Activated T-helper 1 cell treated with anti-CD3 and anti-CD28 coated beads, Interleukin-12 subunit alpha, Interleukin-12 subunit beta, Interleukin-2, Interleukin-4 antibody, amounts not matched to agents 30 ng/mL and 10 ng/mL and 1 ng/mL, durations not matched to agents 14 hours and 24 hours and 36 hours (primary cell): ENCODE data around the gene BEND4. TPM values are rescaled to one million over a fixed set of nuclear protein-coding genes. Genes with fewer than 3 reads are reported as not detected.

Experiments
- DNase-seq: peaks from one replicate; pipeline ENCODE4 v3.0.0; 2021; ENCODE audit warnings: low spot score
- H3K27ac Mint-ChIP-seq: one replicate; pipeline ENCODE4 v1.8.0; 2021; ENCODE audit warnings: mild to moderate bottlenecking, mixed read lengths
- H3K27me3 Mint-ChIP-seq: one replicate; pipeline ENCODE4 v1.8.0; 2022; ENCODE audit warnings: mild to moderate bottlenecking, moderate library complexity, mixed read lengths; ENCODE audit not compliant: insufficient read depth
- H3K36me3 Mint-ChIP-seq: one replicate; pipeline ENCODE4 v1.8.0; 2021; ENCODE audit warnings: low read depth, mixed read lengths
- H3K4me1 Mint-ChIP-seq: one replicate; pipeline ENCODE4 v1.8.0; 2021; ENCODE audit warnings: low read depth, mixed read lengths
- H3K4me3 Mint-ChIP-seq: one replicate; pipeline ENCODE4 v1.8.0; 2021; ENCODE audit warnings: mild to moderate bottlenecking, moderate library complexity, mixed read lengths
- H3K9me3 Mint-ChIP-seq: one replicate; pipeline ENCODE4 v1.8.0; 2021; ENCODE audit warnings: mixed read lengths
- intact Hi-C: fragments of 100-400 bp; cut with micrococcal nuclease; formaldehyde crosslinking; loops from one replicate; pipeline ENCODE4 v1.15.1; 2024
- total RNA-seq: library from RNA; stranded (reverse); gene quantifications from 2 replicates; pipeline ENCODE4 v1.2.3, GENCODE V29; 2022

Gene BEND4
- total RNA-seq, 1 donor from 2014 or later: 0.47 TPM

DNA sequence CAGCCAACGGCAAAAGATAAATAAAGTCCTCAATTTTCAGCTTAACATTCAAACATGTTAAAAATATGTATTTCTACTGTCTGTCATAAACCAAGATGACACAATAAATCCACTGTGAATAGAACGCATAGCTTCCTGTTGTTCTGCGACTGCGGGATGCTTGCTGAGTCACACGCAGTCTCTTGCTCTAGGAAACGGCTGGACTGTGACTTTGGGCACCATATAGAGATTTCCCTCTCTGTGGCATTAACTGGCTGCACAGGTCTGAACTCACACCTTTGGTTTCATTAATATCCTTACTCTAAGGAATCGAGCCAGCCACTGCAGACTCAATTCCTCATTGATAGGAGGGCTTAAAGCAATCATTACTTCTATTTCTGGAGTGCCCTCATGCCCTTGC, 8.4 kb downstream of the BEND4 start:
- Mint-ChIP-seq H3K36me3 (no peaks in the 10 kb centered on the region), H3K9me3 (no peaks in the 10 kb centered on the region), H3K27ac (no peak overlapping the region), H3K27me3 (peaks cover 9% of the 10 kb centered on the region), H3K4me1 (no peaks in the 10 kb centered on the region), H3K4me3 (no peak overlapping the region)
- DNase-seq: no peak
- intact Hi-C loops: no loop called here

DNA sequence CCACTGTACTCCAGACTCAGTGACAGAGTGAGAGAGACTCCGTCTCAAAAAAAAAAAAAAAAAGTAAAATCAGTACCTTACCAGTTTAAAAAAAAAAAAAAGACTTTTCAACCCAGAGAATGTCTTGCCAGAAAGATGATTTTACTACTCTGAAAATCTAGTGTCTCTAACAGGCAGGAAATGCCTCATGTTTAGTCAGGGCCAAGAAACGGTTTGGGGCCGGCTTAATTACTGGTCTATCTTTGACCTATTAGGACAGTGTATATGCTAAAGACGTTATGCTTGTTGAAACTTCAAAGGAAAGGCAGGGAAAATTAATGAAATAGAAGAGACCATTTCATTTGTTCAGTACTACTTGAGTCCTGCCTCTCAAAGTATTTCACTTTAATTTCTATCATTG, 9.9 kb downstream of the BEND4 start:
- H3K36me3 Mint-ChIP-seq: no peaks in the 10 kb centered on the region
- no peak overlapping the region for H3K4me3 Mint-ChIP-seq
- H3K27me3 Mint-ChIP-seq: peaks cover 11% of the 10 kb centered on the region
- no peak for DNase-seq
- intact Hi-C loops: no loop called here
- H3K4me1 Mint-ChIP-seq: no peaks in the 10 kb centered on the region
- H3K9me3 Mint-ChIP-seq: no peaks in the 10 kb centered on the region
- no peak overlapping the region for H3K27ac Mint-ChIP-seq

DNA sequence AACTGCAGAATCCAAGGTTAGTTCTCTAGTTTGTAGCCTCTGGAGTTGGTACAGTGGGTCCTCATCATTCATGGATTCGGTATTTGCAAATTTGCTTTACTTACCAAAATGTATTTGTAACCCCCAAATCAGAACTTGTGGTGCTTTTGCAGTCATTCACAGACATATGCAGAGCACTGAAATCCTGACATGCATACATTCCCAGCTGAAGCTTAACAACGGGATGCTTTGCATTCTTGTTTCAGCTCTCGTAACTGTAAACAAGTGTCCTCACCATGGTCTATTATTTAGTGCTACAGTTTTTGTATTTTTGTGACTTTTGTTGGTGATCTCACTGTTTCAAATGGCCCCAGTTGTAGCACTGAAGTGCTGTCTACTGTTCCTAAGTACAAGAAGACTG, 16.1 kb downstream of the BEND4 start:
- intact Hi-C loops: no loop called here

DNA sequence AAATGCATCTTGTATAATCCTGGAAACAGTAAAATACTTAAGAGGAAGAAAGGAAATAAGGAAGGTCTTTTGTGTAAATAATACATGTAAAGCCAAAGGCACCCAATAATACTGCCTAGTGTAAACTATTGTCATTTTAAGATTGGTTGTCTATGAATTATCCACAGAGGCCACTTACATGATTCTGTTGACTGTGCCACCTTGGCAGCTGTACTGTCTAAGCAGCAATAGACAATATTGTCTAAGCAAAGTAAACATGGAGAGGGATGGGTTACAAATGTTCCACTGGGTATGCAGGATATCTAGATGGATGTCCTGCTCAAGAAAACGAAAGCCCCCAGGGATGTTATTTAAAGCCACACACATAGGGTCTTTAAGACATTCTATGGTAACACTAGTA, 19.4 kb downstream of the BEND4 start:
- H3K4me3 Mint-ChIP-seq: no peak overlapping the region
- H3K9me3 Mint-ChIP-seq: no peaks in the 10 kb centered on the region
- intact Hi-C loops: no loop called here
- peaks cover 2% of the 10 kb centered on the region for H3K27me3 Mint-ChIP-seq
- no peak for DNase-seq
- no peaks in the 10 kb centered on the region for H3K4me1 Mint-ChIP-seq
- H3K27ac Mint-ChIP-seq: no peak overlapping the region
- no peaks in the 10 kb centered on the region for H3K36me3 Mint-ChIP-seq

More for the DNA sequence above, 16.1 kb downstream of the BEND4 start:
- no peaks in the 10 kb centered on the region for H3K4me1 Mint-ChIP-seq
- no peak overlapping the region for H3K27ac Mint-ChIP-seq
- DNase-seq: no peak
- no peaks in the 10 kb centered on the region for H3K9me3 Mint-ChIP-seq
- peaks cover 3% of the 10 kb centered on the region for H3K27me3 Mint-ChIP-seq
- no peaks in the 10 kb centered on the region for H3K36me3 Mint-ChIP-seq
- no peak overlapping the region for H3K4me3 Mint-ChIP-seq

DNA sequence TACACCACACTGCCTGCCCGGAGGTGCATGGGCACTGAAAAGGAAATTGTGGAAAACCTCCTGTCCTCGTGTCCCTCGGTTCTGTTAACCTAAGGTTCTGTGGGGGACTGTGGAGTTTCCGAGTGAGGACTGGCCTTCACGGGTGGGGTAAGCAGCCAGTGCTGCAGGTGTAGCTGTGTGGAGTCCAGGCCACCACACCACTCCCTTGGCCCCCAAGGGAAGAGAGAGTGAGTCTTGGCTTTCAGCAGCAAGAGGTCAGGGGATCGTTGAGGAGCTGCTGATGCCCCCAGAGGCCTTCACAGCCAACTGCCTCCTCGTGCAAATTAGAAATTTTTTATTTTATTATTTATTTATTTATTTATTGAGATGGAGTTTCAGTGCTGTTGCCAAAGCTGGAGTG, 20.4 kb downstream of the BEND4 start:
- Mint-ChIP-seq H3K27ac (no peak overlapping the region), H3K4me3 (no peak overlapping the region), H3K9me3 (no peaks in the 10 kb centered on the region), H3K27me3 (peaks cover 2% of the 10 kb centered on the region), H3K4me1 (no peaks in the 10 kb centered on the region), H3K36me3 (no peaks in the 10 kb centered on the region)
- intact Hi-C loops: no loop called here
- DNase-seq: no peak

DNA sequence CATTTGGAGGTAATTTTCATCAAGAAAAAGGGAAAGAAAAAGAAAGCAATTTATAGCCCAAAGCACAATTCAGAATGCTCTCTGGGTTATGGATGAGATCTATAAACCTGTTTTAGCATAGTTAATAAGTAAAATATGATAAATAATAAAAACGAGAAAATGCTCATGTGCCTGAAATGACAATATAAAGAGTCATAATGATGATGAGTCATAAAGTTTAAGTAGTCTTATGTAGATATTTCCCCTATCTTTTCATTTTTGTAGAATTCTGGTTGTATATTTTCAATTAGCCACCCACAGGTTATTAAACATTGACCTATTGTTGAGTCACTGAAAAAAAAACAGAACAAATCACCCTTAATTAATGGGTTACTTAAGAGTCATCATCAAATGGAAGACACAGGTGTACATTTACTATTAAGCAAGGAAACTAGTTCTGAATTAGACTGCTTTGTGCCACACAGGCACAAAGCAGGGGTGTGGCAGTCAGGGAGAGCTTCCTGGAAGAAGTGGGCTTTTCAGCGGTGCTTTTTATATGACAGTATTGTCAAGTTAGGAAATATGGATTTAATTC, 29.3 kb downstream of the BEND4 start:
- Mint-ChIP-seq H3K36me3 (no peaks in the 10 kb centered on the region), H3K4me3 (no peak overlapping the region), H3K4me1 (no peaks in the 10 kb centered on the region), H3K27ac (no peak overlapping the region), H3K9me3 (no peaks in the 10 kb centered on the region), H3K27me3 (peaks cover 3% of the 10 kb centered on the region)
- no peak for DNase-seq
- intact Hi-C loops: no loop called here

DNA sequence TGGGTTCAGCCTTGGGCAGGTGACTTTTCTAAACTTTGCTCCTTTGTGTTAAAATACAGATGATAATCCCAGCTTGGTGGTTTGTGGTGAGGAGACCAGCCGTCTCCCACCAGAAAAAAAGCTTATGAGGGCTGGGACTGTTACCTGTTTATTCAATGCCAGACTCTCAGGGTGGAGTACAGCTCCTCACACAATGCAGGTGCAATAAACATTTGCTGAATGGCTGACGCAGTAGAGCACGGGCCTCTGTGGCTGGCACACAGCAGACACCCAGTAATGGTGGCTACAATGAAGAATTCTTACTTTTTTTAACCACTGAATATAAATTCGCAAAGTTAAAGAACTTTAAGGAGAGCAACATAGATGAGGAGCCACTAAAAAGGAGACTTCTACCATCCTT, 30.2 kb downstream of the BEND4 start:
- intact Hi-C loops: no loop called here
- DNase-seq: no peak
- Mint-ChIP-seq H3K4me3 (no peak overlapping the region), H3K9me3 (no peaks in the 10 kb centered on the region), H3K27ac (no peak overlapping the region), H3K4me1 (no peaks in the 10 kb centered on the region), H3K36me3 (no peaks in the 10 kb centered on the region), H3K27me3 (peaks cover 5% of the 10 kb centered on the region)

DNA sequence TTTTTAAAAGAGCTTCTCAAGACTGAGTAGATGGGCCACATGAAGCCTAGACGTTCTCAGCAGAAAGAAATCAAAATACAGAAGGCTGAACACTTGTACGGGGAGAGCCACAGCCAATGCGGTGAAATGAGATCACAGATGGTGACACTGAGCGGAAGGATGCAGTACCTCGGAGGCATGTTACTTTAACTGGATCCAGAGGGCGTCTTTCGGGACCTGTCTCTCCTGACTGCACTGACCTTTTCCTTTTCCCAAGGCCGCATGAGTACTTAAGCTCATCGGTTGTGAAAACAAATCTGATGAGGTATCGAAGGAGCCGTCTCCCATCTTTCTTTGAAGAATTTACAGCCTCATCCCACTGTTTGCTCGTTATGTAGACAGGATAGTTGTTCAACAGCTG, 32.6 kb downstream of the BEND4 start:
- no peaks in the 10 kb centered on the region for H3K4me1 Mint-ChIP-seq
- no peaks in the 10 kb centered on the region for H3K9me3 Mint-ChIP-seq
- H3K27ac Mint-ChIP-seq: no peak overlapping the region
- H3K27me3 Mint-ChIP-seq: peaks cover 4% of the 10 kb centered on the region
- intact Hi-C loops: no loop called here
- no peak for DNase-seq
- no peak overlapping the region for H3K4me3 Mint-ChIP-seq
- H3K36me3 Mint-ChIP-seq: no peaks in the 10 kb centered on the region

DNA sequence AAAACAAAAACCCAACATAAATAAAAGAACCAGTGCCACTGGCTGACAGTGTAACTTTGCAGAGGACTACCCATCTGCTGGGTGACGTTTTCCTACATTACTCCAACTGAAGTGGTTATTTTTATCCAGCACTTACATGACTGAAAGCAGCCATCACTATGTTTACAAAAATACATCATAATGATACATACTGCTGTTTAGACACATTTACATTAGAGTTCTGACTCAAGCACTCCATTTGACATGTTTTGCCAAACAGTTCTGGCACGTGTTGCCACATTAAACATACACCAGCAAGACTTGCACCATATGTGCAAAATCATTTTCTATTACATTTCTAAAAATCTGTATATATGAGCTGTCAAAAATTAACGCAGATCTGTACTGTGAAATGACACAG, 39.6 kb downstream of the BEND4 start:
- intact Hi-C loops: no loop called here
- Mint-ChIP-seq H3K27ac (no peak overlapping the region), H3K36me3 (no peaks in the 10 kb centered on the region), H3K4me3 (no peak overlapping the region), H3K4me1 (no peaks in the 10 kb centered on the region), H3K9me3 (no peaks in the 10 kb centered on the region), H3K27me3 (peaks cover 4% of the 10 kb centered on the region)
- no peak for DNase-seq

DNA sequence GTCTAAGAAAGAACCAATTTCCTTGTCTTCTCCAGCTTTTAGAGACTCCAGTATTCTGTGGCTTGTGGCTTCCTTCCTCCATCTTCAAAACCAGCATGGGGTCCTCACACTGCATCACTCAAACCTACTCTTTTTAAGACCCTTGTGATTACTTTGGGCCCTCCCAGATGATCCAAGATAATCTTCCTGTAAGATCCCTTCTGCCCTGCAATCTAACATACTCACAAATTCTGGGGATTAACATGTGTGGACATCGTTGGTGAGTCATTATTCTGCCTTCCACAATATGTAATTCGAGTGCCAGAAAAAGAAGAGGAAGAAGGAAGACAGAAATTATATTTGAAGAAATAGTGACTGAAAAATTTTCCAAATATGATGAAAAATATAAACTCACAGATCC, 47.9 kb downstream of the BEND4 start:
- Mint-ChIP-seq H3K27me3 (no peaks in the 10 kb centered on the region), H3K36me3 (no peaks in the 10 kb centered on the region), H3K27ac (no peak overlapping the region), H3K4me3 (no peak overlapping the region), H3K9me3 (peaks cover 4% of the 10 kb centered on the region), H3K4me1 (no peaks in the 10 kb centered on the region)
- DNase-seq: no peak
- intact Hi-C loops: no loop called here

DNA sequence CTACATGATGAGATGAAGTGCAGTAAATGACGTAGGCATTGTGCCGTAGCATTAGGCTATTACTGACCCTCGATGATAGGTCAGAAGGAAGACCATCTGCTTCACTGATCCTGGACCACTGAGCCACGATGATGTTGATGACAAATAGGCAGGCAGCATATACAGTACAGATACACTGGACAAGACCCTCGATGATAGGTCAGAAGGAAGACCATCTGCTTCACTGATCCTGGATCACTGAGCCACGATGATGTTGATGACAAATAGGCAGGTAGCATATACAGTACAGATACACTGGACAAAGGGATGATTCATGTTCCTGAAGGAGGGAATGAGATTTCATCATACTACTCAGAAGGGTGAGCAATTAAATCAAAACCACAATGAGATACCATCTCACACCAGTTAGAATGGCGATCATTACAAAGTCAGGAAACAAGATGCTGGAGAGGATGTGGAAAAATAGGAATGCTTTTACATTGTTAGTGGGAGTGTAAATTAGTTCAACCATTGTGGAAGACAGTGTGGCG, 50.9 kb downstream of the BEND4 start:
- H3K36me3 Mint-ChIP-seq: no peaks in the 10 kb centered on the region
- no peak overlapping the region for H3K4me3 Mint-ChIP-seq
- intact Hi-C loops: no loop called here
- DNase-seq: no peak
- H3K9me3 Mint-ChIP-seq: peaks cover 4% of the 10 kb centered on the region
- no peak overlapping the region for H3K27ac Mint-ChIP-seq
- no peaks in the 10 kb centered on the region for H3K4me1 Mint-ChIP-seq
- no peaks in the 10 kb centered on the region for H3K27me3 Mint-ChIP-seq

DNA sequence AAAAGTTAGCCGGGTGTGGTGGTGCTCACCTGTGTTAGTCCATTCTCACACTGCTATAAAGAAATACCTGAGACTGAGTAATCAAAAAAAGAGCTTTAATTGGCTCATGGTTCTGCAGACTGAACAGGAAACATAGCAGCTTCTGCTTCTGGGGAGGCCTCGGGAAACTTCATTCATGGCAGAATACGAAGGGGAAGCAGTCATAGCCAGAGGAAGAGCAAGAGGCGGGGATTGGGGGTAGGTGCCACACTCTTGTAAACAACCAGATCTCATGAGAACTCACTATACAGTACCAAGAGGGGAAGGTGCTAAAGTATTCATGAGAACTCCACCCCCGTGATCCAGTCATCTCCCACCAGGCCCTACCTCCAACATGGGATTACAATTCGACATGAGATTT, 64.1 kb downstream of the BEND4 start:
- H3K9me3 Mint-ChIP-seq: no peaks in the 10 kb centered on the region
- no peak overlapping the region for H3K4me3 Mint-ChIP-seq
- peaks cover 12% of the 10 kb centered on the region for H3K36me3 Mint-ChIP-seq
- H3K27me3 Mint-ChIP-seq: no peaks in the 10 kb centered on the region
- intact Hi-C loops: loop anchor here (5.0 kb wide), 1 partner anchor 76 kb away; no protein-coding TSS in a partner anchor
- no peaks in the 10 kb centered on the region for H3K4me1 Mint-ChIP-seq
- no peak overlapping the region for H3K27ac Mint-ChIP-seq
- no peak for DNase-seq

DNA sequence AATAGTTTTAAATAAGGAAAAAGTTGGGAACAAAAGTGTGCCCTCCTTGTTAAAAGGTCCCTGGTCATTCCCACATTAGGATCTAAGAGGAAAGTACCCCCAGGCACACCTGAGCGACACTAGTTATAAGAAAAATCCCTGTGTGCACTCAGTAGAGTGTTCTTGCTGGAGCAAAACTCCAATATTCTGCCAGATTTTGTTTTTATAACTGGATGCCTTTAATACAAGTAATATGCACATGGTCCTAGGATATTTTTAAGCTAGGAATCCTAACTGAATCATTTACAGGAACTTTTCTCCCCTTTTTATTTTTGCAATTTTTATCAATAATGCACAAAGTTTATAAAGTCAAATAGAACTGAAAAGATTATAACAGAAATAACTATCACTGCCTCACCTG, 68.6 kb downstream of the BEND4 start:
- Mint-ChIP-seq H3K4me3 (no peak overlapping the region), H3K27me3 (no peaks in the 10 kb centered on the region), H3K27ac (no peak overlapping the region), H3K36me3 (peaks cover 15% of the 10 kb centered on the region), H3K9me3 (no peaks in the 10 kb centered on the region), H3K4me1 (no peaks in the 10 kb centered on the region)
- no peak for DNase-seq
- intact Hi-C loops: no loop called here

DNA sequence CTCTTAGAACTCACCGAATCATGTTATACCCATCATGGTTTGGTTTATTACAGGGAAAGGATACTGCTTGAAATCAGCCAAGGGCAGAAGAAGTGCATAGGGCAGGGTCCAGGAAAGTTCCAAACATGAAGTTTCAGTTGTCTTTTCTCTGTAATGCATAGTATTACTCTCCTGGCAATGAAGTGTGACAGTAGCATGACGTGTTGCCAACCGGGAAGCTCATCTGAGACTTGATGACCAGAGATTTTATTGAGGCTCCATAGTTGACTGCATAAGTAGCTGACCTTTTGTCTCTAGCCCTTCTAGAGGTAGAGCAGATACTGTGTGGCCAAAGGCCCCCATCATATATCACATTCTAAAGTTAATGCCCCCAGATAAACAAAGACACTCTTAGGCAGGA, 72.1 kb downstream of the BEND4 start:
- intact Hi-C loops: no loop called here
- H3K27me3 Mint-ChIP-seq: no peaks in the 10 kb centered on the region
- peaks cover 6% of the 10 kb centered on the region for H3K36me3 Mint-ChIP-seq
- H3K27ac Mint-ChIP-seq: no peak overlapping the region
- DNase-seq: no peak
- no peaks in the 10 kb centered on the region for H3K4me1 Mint-ChIP-seq
- H3K9me3 Mint-ChIP-seq: no peaks in the 10 kb centered on the region
- no peak overlapping the region for H3K4me3 Mint-ChIP-seq
